ENCODE measurements around the gene SMAP1.
A peak's percentile ranks its signal among the peaks of the same experiment; 100 is the strongest.

The SMAP1 gene

DNA sequence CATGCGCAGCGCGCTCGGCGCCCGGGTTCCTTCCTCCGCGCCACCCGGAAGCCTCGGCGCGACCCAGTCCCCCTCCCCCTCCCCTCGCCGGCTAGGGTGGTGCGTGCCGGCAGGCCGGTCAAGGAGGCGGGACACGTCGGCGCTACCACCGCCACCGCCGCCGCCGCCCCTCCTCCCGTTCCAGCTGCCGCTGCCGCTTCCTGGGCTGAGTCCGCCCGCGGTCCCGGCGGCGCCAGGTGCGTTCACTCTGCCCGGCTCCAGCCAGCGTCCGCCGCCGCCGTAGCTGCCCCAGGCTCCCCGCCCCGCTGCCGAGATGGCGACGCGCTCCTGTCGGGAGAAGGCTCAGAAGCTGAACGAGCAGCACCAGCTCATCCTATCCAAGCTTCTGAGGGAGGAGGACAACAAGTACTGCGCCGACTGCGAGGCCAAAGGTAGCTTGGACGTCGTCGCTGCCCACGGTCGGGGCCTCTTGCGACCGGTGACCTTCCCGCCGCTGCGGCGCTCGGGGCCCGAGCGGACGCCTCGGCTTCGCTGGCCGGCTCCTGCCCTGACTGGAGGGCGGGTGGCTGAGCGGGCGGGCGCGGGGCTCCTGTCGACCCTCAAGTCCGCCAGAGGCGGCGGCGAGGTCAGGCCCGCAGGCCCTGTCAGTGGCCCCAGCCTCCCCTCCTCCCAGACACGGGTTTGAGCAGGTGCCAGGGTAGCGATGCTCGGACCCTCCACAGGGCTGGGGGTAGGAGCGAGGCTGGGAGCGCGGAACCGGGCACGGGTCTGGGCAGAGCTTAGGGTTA is at the start of gene SMAP1:
SMAP1 (plus strand) TSS at position 173 of the 788 bp plus-strand sequence; CDS start at position 314, 141 bp downstream.
- peak; percentile 96 for ATAC-seq
- H3K27me3 Mint-ChIP-seq: no peaks in the 10 kb centered on the region
- H3K4me3 Mint-ChIP-seq: peak within 1 kb of the TSS; percentile 87 to 96
- peak; percentile 93 to 95 for DNase-seq
- H3K4me1 Mint-ChIP-seq: peaks cover 60% of the 10 kb centered on the region
- H3K27ac Mint-ChIP-seq: peak within 1 kb of the TSS; percentile 94 to 97
- H3K9me3 Mint-ChIP-seq: no peaks in the 10 kb centered on the region

DNA sequence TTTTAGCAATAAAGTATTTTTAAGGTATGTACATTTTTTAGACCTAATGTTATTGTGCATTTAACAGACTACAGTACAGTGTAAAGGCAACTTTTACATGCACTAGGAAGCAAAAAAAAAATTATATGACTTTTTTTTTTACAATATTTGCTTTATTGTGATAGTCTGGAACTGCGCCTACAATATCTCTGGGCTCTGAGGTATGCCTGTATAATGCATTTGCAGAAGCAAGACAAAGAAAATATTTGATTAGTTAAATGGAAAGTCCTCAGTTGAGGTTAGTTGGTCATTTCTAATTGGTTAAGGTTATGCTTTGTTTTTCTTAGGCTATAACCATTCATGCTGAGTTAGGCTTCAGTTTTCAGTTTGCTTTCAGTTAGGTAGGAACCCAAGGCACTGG is 46.9 kb upstream of the SMAP1 start:
- H3K27me3 Mint-ChIP-seq: no peaks in the 10 kb centered on the region
- DNase-seq (no peak), ATAC-seq (no peak)
- no peaks in the 10 kb centered on the region for H3K9me3 Mint-ChIP-seq
- no peaks in the 10 kb centered on the region for H3K4me1 Mint-ChIP-seq
- H3K27ac Mint-ChIP-seq: no peak overlapping the region
- no peak overlapping the region for H3K4me3 Mint-ChIP-seq

DNA sequence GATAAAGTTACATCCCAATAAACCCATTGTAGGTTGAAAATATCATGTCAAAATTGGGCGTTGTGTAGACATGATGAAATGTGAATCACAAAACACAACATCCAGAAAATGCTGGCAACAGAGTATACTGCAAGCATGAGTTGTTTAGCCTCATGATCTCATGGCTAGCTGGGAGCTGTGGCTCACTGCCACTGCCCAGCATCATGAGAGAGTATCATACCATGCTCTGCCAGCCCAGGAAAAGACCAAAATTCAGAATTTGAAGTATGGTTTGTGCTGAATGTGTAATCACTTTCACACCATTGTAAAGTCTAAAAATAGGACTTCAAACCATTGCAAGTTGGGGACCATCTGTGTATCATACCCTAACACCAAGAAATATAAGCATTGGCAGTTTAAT is 45.2 kb upstream of the SMAP1 start:
- H3K27ac Mint-ChIP-seq: no peak overlapping the region
- DNase-seq (no peak), ATAC-seq (no peak)
- no peak overlapping the region for H3K4me3 Mint-ChIP-seq
- H3K4me1 Mint-ChIP-seq: no peaks in the 10 kb centered on the region
- no peaks in the 10 kb centered on the region for H3K9me3 Mint-ChIP-seq
- H3K27me3 Mint-ChIP-seq: no peaks in the 10 kb centered on the region

DNA sequence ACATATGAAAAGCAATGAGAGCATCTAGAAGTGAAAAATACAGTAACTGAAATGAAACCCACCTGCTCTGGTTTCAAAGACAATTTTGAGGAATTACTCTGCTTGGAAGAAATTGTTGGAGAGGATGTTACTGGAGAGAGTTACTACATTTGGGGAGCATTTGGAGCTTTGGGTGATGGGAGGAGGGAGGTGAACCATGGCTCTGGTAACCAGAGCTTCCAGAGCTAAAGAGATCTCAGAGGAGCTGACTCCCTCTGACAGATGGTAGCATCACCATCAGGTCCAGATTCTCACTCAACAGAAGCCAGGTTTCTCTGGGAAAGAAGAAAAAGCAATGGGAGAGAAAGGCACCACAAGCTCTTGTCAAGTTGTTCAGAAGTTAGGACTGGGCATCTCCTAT is 42.2 kb upstream of the SMAP1 start:
- Mint-ChIP-seq H3K9me3 (no peaks in the 10 kb centered on the region), H3K4me1 (no peaks in the 10 kb centered on the region), H3K27ac (no peak overlapping the region), H3K27me3 (no peaks in the 10 kb centered on the region), H3K4me3 (no peak overlapping the region)
- DNase-seq (no peak), ATAC-seq (no peak)

DNA sequence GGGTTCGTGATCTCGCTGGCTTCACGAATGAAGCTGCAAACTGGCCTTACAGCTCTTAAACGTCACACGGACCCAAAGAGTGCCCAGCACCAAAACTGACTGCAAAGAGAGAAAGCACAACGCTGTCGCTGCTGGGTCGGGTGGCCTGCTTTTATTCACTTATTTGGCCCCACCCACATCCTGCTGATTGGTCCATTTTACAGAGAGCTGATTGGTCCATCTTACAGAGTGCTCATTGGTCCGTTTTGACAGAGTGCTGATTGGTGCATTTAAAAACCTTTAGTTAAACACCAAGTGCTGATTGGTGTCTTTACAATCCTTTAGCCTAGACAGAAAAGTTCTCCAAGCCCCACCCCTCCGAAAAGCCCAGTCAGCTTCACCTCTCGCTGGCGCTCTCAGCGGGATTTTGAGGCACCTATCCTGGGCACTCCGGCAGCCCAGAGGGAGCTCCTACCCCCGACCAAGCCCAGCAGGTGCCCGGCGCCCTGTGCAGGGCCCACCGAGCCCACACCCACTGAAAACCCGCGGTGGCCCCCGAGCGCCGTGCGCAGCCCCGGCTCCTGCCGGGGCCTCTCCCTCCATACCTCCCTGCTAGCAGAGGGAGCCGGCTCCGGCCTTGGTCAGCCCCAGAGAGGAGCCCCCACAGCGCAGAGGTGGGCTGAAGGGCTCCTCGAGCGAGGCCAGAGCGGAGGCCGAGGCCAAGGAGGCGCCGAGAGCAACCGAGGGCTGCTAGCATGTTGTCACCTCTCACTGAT is 40.0 kb upstream of the SMAP1 start:
- no peaks in the 10 kb centered on the region for H3K9me3 Mint-ChIP-seq
- H3K4me3 Mint-ChIP-seq: no peak overlapping the region
- DNase-seq (no peak), ATAC-seq (peak; percentile 52)
- no peak overlapping the region for H3K27ac Mint-ChIP-seq
- H3K27me3 Mint-ChIP-seq: no peaks in the 10 kb centered on the region
- H3K4me1 Mint-ChIP-seq: no peaks in the 10 kb centered on the region

DNA sequence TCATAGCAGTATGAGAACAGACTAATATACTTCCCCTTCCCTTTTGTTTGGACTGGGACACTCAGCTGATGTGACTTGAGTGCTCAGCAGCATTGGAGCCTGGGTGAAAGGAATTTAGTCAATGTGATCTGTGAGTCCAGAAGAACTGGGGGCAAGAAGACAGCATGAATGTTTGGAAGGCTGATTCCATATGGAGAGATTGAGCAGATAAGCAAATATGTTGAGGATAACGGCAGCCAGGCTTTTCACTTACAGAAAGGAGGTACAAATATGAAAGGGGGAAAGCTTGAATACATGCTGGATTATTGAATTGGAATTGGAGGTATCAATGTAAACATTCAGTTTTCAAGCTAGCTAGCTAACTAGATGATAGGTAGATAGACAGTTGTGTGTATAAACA is 37.8 kb upstream of the SMAP1 start:
- Mint-ChIP-seq H3K27me3 (no peaks in the 10 kb centered on the region), H3K4me1 (no peaks in the 10 kb centered on the region), H3K4me3 (no peak overlapping the region), H3K9me3 (no peaks in the 10 kb centered on the region), H3K27ac (no peak overlapping the region)
- no peak for ATAC-seq
- no peak for DNase-seq

DNA sequence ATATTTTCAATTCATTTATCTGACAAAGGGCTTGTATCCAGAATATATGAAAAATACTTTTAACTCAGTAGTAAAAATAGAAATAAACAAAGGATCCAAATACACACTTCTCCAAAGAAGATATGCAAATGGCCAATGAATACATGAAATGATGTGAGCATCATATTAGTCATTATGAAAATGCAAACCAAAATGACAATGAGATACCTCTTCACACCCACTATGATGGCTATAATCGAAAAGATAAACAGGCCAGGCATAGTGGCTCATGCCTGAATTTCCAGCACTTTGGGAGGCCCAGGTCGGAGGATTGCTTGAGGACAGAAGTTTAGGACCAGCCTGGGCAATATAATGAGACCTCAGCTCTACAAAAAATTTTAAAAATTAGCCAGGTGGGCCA is 33.8 kb upstream of the SMAP1 start:
- DNase-seq: no peak
- Mint-ChIP-seq H3K9me3 (no peaks in the 10 kb centered on the region), H3K4me3 (no peak overlapping the region), H3K4me1 (no peaks in the 10 kb centered on the region), H3K27ac (no peak overlapping the region), H3K27me3 (no peaks in the 10 kb centered on the region)
- no peak for ATAC-seq

DNA sequence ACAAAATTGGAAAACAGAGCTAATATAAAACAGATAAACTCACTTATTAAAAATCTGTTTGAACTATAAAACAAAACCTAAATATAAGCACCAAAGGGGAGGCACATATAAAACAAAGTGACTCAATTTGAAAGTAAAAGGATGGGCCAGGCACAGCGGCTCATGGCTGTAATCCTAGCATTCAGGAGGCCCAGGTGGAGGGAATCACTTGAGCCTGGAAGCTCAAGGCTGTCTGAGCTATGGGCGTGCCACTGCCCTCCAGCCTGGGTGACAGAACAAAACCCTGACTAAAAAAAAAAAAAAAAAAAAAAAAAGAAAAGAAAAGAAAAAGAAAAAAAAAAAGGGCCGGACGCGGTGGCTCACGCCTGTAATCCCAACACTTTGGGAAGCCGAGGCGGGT is 31.1 kb upstream of the SMAP1 start:
- Mint-ChIP-seq H3K27ac (no peak overlapping the region), H3K27me3 (no peaks in the 10 kb centered on the region), H3K9me3 (no peaks in the 10 kb centered on the region), H3K4me3 (no peak overlapping the region), H3K4me1 (no peaks in the 10 kb centered on the region)
- DNase-seq (no peak), ATAC-seq (no peak)

DNA sequence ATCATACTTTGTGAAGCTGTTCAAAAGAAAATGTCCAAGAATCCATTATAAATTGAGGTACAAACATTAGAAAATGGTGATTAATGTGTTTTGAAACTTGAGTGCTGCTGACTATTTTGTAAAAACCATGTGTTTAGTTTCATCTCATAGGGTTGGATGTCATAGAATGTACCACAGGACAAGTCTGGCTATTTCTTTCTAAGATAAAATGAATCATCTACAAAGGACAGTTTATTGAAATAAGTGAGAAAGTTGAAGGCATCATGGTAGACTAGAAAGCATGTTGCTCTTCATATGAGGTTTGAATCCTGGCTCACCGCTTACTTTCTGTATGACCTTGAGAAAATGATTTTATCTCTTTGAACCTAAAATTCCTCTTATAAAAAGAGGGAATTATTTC is 29.2 kb upstream of the SMAP1 start:
- DNase-seq: no peak
- ATAC-seq: no peak
- peak overlapping the region in 1 of 2 donors; percentile 18 for H3K27ac Mint-ChIP-seq
- no peaks in the 10 kb centered on the region for H3K4me1 Mint-ChIP-seq
- no peaks in the 10 kb centered on the region for H3K27me3 Mint-ChIP-seq
- H3K4me3 Mint-ChIP-seq: no peak overlapping the region
- H3K9me3 Mint-ChIP-seq: no peaks in the 10 kb centered on the region

DNA sequence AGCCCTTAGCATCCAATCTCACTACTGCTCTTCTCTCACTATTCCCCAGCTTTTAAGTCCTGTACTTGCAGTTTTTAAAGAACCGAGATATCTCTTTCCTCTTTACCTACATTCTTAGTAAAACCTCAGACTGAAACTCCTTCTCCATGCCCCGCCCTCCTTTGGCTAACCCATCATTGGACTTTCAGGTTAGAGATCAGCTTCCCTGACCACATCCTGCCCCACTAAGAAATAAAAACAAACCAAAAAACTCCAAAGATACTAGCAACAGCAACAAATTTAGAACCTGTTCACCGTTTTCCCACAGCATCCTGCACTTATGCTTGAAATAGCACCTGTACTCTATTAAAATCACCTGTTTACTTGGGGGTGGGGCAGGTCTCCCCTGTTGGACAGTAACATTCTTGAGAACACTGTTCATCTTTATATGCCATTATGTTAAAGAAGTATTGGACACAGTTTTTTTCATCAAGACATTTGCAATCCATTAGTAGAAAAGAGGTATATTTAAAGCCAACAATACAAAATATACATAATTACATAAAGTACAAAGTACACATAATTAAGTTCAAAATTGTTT is 16.3 kb upstream of the SMAP1 start:
- H3K4me3 Mint-ChIP-seq: peak overlapping the region; percentile 20 to 50
- H3K9me3 Mint-ChIP-seq: no peaks in the 10 kb centered on the region
- no peak overlapping the region for H3K27ac Mint-ChIP-seq
- DNase-seq (peak; percentile 42 to 72), ATAC-seq (peak; percentile 97)
- peaks cover 29% of the 10 kb centered on the region for H3K4me1 Mint-ChIP-seq
- H3K27me3 Mint-ChIP-seq: no peaks in the 10 kb centered on the region

DNA sequence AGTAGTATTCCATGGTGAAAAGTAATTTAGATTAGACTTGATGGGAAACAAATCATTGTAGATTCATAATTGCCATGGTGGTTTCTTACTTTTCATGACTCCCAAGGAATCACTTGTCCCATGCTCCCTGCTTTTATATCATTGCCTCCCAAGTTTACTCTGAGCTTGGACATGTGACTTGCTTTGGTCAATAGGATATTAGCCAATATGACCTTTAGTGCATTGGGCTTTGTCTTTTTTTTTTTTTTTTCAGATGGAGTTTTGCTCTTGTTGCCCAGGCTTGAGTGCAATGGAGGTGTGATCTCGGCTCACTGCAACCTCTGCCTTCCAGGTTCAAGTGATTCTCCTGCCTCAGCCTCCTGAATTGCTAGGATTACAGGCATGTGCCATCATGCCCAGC is 15.5 kb upstream of the SMAP1 start:
- H3K27me3 Mint-ChIP-seq: no peaks in the 10 kb centered on the region
- H3K4me3 Mint-ChIP-seq: no peak overlapping the region
- ATAC-seq: no peak
- no peak for DNase-seq
- H3K9me3 Mint-ChIP-seq: no peaks in the 10 kb centered on the region
- peaks cover 29% of the 10 kb centered on the region for H3K4me1 Mint-ChIP-seq
- no peak overlapping the region for H3K27ac Mint-ChIP-seq

DNA sequence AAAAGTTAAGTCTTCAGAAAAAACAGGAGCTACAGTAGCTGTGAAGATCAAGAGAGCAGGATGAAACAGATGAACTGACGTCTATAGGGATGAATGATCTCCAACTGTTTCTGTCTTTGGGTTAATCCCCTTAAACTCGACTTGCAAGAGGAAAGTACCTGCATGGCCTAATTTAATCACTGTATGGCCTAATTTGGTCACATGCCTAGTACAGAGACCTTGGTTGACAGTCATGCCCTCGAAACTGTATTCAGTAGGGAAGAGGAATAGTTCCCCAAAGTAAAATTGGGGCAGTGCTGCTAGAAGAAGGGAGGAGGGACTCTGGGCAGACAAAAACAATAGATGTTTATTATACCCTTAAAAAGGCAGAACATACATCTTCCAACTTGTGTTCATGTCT is 10.0 kb upstream of the SMAP1 start:
- no peak overlapping the region for H3K27ac Mint-ChIP-seq
- no peaks in the 10 kb centered on the region for H3K9me3 Mint-ChIP-seq
- H3K4me3 Mint-ChIP-seq: no peak overlapping the region
- H3K4me1 Mint-ChIP-seq: no peaks in the 10 kb centered on the region
- H3K27me3 Mint-ChIP-seq: no peaks in the 10 kb centered on the region
- no peak for ATAC-seq
- DNase-seq: no peak

DNA sequence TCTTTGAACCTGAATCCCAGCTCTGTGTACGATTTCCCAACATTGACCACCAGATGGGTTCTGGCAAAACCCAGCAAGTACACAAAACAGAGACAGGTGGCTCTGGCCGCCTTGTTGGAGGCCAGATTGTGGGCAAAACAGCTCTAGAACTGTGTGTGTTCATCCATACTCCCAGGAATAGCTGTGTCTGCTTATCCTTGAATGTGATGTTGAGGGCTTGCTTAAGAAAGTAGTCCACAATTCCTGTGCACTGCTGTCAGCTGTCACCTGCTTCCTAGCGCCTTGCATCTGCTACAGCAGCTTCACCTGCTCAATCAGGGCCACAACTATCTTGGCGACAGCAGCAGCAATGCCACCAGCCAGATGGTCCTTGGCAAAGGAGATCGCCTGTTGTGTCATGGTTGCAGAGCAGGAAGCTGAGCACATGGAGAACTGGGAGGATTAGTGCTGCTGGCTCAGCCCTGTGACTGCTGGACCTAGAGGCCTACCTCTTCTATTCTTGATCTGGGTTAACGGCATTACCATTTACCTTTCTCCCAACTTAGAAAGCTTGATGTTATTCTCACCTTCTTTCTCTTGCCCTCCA is 3.7 kb upstream of the SMAP1 start:
- Mint-ChIP-seq H3K4me1 (peaks cover 21% of the 10 kb centered on the region), H3K27me3 (no peaks in the 10 kb centered on the region), H3K27ac (no peak overlapping the region), H3K9me3 (no peaks in the 10 kb centered on the region), H3K4me3 (no peak overlapping the region)
- DNase-seq (no peak), ATAC-seq (no peak)

DNA sequence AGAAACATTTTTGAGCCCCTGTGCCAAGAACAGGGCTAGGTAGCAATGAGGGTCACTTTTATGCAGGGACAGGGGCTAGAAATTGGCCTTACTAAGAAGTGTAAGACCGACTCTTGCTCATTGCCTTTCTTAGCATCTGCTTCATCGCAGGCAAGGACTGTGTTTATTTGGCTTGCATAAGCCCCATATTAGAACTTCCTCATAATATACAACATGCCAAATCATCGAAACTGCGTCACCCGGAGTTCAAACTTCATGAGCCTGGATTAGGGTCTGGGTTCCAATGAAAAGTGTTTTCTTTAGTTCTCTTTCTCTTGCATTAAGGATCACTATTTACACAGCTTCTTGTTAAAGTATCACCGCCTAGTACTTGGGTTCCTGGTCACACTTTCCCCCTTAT is 977 bp upstream of the SMAP1 start:
- ATAC-seq (no peak), DNase-seq (no peak)
- Mint-ChIP-seq H3K9me3 (no peaks in the 10 kb centered on the region), H3K4me1 (peaks cover 48% of the 10 kb centered on the region), H3K27ac (peak overlapping the region in 1 of 2 donors; percentile 73), H3K27me3 (no peaks in the 10 kb centered on the region), H3K4me3 (peak overlapping the region; percentile 87 to 96)

DNA sequence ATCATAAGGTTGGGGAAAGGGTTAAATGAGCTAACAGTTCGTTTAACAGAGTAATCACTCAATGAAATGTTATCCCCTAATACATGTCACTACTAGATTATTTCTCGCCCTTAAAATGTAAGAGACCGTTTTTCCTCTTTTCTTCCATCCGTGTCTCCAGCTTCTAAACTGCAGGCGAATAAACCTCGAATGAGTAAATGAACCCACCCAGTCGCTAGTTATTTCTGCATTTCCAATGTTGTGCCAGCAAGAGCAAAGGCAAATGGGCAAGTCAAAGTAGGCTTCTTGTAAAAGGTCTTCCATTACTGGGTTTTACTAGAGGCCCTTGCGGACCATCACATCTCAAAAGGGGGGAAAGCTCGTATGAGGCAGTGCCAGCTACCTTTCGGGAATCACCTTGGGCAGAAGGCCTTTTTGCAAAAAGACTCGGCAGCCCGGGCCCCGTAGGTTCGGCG is 400 bp upstream of the SMAP1 start:
- no peaks in the 10 kb centered on the region for H3K9me3 Mint-ChIP-seq
- ATAC-seq (no peak), DNase-seq (no peak)
- H3K4me3 Mint-ChIP-seq: peak overlapping the region; percentile 87 to 96
- peak overlapping the region; percentile 94 to 97 for H3K27ac Mint-ChIP-seq
- H3K4me1 Mint-ChIP-seq: peaks cover 53% of the 10 kb centered on the region
- no peaks in the 10 kb centered on the region for H3K27me3 Mint-ChIP-seq

DNA sequence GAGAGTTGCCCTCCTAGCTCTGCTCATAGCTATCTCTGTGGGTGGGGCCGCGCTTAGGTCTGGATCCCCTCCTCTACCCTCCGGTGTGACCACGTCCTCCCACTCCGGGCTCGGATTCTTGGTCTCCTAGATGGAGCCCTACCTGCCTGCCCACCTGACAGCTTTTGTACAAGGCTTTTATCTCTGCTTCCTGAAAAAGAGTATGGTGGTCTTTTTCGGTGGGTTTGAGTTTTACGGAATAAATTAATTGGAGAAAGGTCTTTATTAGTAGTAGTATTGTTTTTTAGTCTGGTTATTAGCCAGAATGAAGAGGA is 773 bp downstream of the SMAP1 start:
- Mint-ChIP-seq H3K4me1 (peaks cover 65% of the 10 kb centered on the region), H3K27ac (peak overlapping the region; percentile 18 to 49), H3K9me3 (no peaks in the 10 kb centered on the region), H3K4me3 (peak overlapping the region; percentile 87 to 96), H3K27me3 (no peaks in the 10 kb centered on the region)
- DNase-seq (no peak), ATAC-seq (no peak)
